Activated CD8-positive, alpha-beta memory T cell treated with anti-CD3 and anti-CD28 coated beads, Interleukin-2, amount 50 U/mL, for 24 hours (primary cell): ENCODE data around the gene RHBDD2.

Experiments
- DNase-seq: peaks from one replicate; pipeline ENCODE4 v3.0.0-alpha.2; 2020; ENCODE audit errors: extremely low read depth

RHBDD2 gene

DNA sequence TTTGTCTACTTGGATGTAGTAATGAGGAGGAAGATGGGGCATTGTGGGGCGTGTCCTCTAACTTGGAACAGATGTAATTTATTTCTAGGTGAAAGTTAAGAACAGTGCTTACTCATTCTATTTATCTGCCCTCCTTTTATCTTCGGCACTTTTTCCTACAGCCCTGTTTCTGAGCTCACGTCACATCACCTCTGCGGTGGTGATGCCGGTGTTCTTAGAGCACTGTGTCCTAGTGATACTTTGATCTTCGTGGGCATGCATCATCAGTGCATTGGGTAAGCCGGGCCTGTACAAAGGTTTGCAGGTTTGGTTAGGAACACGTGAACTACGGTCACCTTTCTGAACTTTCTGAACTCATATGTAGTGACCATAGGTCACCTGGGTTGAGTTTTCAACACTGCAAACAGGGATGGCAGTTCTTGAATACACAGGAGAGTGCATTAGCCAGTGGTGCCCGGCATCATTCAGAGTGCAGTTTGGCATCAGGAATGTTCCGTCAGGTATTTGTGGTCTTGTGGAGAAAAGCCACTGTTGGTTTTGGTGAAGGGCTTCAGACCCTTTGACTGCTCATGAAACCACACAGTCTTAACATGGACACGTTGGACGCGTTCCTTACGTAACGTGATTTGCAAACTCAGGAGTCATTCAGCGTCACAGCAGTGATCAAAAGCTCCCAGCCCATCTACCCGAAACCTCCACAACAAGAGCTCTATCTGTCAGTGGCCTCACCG, 41.8 kb downstream of the RHBDD2 start:
- no peak for DNase-seq

GRCh38 chr7:75921479-75921878, 42.6 kb downstream of the RHBDD2 start:
- DNase-seq: no peak

DNA sequence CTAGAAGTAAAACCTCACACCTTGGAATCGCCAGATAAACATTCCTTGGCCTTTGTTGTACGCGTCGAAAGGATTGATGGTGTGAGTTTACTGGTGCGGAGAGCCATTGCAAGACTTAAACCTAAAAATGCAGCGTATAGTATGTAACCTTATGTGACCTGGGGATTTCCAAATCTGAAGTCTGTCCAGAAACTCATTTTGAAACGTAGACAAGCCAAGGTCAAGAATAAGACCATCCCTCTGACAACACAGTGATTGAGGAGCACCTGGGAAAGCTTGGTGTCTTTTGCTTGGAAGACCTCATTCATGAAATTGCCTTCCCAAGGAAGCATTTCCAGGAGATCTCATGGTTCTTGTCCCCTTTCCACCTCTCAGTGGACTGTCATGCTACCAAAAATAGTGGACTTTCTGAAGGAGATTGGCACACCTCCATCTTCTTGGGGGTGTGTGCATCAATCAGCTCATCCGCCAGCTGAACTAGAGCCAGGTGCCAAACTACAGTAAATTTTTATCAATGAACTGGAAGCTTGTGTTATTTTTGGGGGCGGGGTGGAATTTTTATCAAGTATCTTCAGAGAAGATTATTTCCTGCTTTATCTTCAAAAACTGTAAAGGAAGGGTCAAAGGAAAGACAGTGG, 44.3 kb downstream of the RHBDD2 start:
- no peak for DNase-seq

GRCh38 chr7:75924256-75924655, 45.4 kb downstream of the RHBDD2 start:
- no peak for DNase-seq

DNA sequence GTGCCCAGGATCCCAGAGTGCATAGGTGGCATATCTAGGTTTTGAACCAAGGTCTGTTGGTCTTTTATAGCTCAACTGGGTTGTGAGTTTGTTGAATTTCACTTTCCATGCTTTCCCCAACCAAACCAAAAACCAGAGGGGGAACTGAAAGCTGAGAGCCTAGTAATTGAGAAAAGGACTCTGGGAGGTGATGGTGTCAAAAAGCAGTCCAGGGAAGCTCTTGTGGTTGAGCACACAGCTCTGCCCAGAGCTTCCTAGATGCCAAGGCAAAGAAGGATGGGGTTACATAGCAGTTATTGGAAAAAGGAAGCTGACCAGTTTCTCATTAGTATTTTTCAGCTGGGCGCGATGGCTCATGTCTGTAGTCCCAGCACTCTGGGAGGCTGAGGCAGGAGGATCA, 46.1 kb downstream of the RHBDD2 start:
- no peak for DNase-seq

GRCh38 chr7:75925717-75926435, 47.0 kb downstream of the RHBDD2 start:
- no peak for DNase-seq

DNA sequence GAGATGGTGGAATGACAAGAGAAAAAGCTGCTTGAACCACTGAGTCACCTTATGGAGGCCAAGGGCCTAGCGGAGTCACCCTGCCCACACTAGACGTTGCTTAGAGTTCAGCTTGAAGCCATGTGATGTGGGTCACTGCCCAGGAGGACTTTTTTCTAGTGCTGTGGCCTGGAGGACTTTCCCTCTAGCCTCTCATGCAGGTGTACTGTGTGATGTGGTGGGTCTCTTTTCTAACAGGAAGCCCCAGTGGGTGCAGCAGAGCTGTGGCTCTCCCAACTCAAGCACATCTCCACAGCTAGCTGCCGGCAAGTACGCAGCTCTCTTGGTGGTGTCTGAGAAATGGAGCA, 49.7 kb downstream of the RHBDD2 start:
- DNase-seq: no peak

DNA sequence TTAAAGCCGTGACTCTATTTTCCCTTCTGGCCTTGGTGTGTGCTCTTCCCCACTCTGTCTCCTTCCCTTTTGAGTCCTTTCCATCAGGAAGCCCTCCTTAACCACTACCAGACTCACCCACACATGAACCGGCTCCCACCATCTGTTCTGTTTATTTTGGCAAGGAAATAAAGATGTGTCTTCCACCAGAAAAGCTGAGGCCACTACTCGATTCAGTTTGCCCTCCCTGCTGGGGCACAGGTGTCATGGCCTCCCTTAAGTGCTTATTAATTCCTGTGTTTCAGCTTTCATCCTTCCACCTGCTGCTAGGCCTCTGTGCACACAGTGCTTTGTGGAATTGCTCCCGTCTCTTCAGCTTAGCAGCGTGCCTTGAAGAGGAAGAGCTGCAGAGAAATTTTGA, 52.8 kb downstream of the RHBDD2 start:
- no peak for DNase-seq

- no peak for DNase-seq
Measured at GRCh38 chr7:75937958-75938786, 59.3 kb downstream of the RHBDD2 start.
